Measurements from ENCODE around the gene IRF8.

The IRF8 gene

DNA sequence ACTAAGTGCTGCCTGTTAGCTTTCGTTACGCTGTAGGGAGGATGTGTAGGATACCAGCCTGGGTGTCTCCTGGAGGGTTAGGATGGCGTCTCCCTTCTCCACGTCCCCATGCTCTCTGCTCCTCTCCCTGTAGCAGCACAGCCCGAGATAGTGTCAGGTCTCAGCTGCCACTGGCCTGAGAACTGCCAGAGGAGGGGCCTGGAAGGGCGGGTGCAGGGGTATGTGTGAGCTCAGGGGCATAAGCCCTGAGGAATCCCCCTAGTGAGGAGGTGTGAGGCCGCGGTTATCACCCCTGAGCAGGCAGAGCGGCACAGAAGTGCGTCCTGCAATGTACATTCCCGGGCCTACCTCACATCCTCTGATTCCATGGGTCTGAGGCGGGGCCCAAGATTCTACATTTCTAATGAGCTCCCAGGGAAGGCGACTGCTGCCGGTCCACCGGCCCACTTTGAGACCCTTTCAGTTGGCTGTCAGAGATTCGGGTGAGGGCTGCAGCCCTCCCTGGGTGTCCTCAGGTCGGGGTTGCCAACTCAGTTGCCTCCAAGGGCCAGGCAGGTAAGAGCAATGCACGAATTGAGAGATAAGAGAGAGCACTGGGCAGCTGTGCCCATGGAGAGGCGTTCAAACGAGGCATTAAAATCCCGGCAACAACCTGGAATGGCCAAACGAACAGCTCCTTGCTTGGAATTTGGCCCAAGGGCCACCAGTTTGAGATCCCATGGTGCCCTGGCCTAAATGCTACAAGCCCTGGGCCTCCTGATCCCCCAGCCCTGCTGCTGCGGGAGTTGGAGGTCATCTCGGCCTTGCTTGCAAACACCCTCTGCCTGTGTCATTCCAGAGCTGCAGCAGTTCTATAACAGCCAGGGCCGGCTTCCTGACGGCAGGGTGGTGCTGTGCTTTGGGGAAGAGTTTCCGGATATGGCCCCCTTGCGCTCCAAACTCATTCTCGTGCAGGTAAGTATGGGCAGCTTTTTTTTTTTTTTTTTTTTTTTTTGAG is 20.6 kb downstream of the IRF8 start:
- no peak for DNase-seq
- Histone ChIP-seq H3K27ac (no peak overlapping the region), H3K27me3 (ENCODE audit: insufficient read depth, low read depth, severe bottlenecking) (no peaks in the 10 kb centered on the region), H3K36me3 (no peaks in the 10 kb centered on the region), H3K9me3 (ENCODE audit: severe bottlenecking) (no peaks in the 10 kb centered on the region), H3K4me3 (ENCODE audit: low read depth, low read length) (no peak overlapping the region)
- no peak for TF ChIP-seq CTCF (IDR thresholded peaks at IDR 0.05; ENCODE audit: low read depth, low read length)

GRCh38 chr16:85921026-85921425 is 22.1 kb downstream of the IRF8 start:
- H3K9me3 ChIP-seq (ENCODE audit: severe bottlenecking): no peaks in the 10 kb centered on the region
- no peak for TF ChIP-seq CTCF (IDR thresholded peaks at IDR 0.05; ENCODE audit: low read depth, low read length)
- no peaks in the 10 kb centered on the region for H3K36me3 ChIP-seq
- no peak for DNase-seq
- no peak overlapping the region for H3K27ac ChIP-seq
- H3K4me3 ChIP-seq (ENCODE audit: low read depth, low read length): no peak overlapping the region
- no peaks in the 10 kb centered on the region for H3K27me3 ChIP-seq (ENCODE audit: insufficient read depth, low read depth, severe bottlenecking)

DNA sequence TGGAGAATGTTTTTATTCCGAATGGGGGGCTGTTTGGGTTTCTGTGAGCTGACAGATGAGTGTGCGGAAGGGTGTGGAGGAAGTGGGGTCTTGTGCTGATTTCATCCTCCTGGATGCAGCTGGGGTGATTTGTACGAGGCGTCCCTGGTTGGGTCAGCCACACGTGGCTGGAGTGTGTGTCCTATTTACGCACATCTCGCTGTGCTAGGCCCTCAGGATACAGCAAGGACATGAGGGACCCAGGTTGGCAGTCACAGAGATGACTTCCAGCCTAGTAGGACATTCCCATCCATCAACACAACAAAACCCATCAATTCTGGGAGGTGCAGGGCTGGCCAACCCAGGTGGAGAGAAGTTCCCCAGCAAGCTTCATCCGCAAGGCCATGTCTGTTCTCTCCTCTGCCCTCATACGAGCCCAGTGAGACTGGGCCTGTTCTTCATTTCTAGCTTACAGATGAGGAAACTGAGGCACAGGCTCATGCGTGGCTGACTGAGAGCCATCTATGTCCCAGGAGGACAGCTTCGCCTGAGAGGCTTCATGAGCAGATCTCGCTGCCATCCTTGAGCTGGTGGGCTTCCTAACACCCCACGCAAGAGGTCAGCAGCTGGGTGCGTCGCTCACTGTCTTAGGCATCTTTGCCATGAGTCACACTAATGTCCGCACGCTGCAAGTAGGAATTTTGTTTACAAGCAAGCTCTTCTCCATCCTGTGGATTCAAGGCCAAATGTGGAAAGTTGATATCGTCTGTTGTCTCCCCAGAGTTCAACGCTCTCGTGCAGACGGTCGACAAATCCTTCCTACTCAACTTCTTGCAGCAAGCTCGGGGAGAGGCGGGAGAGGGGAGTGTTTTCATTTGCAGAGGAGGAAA is 24.4 kb downstream of the IRF8 start:
- no peak overlapping the region for H3K27ac ChIP-seq
- DNase-seq: no peak
- no peak overlapping the region for H3K4me3 ChIP-seq (ENCODE audit: low read depth, low read length)
- no peak for TF ChIP-seq CTCF (IDR thresholded peaks at IDR 0.05; ENCODE audit: low read depth, low read length)
- H3K36me3 ChIP-seq: no peaks in the 10 kb centered on the region
- no peaks in the 10 kb centered on the region for H3K27me3 ChIP-seq (ENCODE audit: insufficient read depth, low read depth, severe bottlenecking)
- no peaks in the 10 kb centered on the region for H3K9me3 ChIP-seq (ENCODE audit: severe bottlenecking)

DNA sequence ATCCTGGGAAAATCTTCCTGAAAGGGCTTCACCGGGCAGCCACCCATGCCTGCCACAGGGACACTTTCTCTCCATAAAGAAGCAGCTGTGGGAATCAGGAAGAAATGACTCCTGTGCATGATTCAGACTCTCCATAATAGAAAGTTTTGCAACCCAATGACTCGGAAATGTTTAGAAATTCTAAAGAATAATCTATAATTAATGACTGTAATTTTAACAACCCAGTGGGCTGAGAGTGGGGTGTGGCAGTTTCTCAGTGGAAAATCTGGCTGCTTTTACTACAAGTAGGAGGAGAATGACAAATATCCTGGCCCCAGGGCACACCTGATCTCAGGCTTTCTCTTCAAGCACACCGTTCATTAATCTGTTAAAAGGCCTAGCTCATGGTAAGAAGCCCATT is 25.7 kb downstream of the IRF8 start:
- no peak for DNase-seq
- no peaks in the 10 kb centered on the region for H3K27me3 ChIP-seq (ENCODE audit: insufficient read depth, low read depth, severe bottlenecking)
- no peak overlapping the region for H3K4me3 ChIP-seq (ENCODE audit: low read depth, low read length)

GRCh38 chr16:85926370-85926769 is 27.4 kb downstream of the IRF8 start:
- Histone ChIP-seq H3K27me3 (ENCODE audit: insufficient read depth, low read depth, severe bottlenecking) (no peaks in the 10 kb centered on the region), H3K36me3 (no peaks in the 10 kb centered on the region)

More for the DNA sequence above, 25.7 kb downstream of the IRF8 start:
- H3K36me3 ChIP-seq: no peaks in the 10 kb centered on the region
- H3K27ac ChIP-seq: no peak overlapping the region
- no peaks in the 10 kb centered on the region for H3K9me3 ChIP-seq (ENCODE audit: severe bottlenecking)
- TF ChIP-seq CTCF (IDR thresholded peaks at IDR 0.05; ENCODE audit: low read depth, low read length): no peak

More at GRCh38 chr16:85926370-85926769, 27.4 kb downstream of the IRF8 start:
- Histone ChIP-seq H3K4me3 (ENCODE audit: low read depth, low read length) (no peak overlapping the region), H3K27ac (no peak overlapping the region), H3K9me3 (ENCODE audit: severe bottlenecking) (no peaks in the 10 kb centered on the region)
- no peak for TF ChIP-seq CTCF (IDR thresholded peaks at IDR 0.05; ENCODE audit: low read depth, low read length)
- no peak for DNase-seq

Measured in WERI-Rb-1 (cell line).